GM12892 (cell line): ENCODE data around the gene TFPI2.

Source experiments
- POLR2A ChIP-seq: IDR thresholded peaks from 2 replicates; pipeline ENCODE4 v1.6.1; 2011; ENCODE audit warnings: low read depth, low read length, control low read depth
- POLR2AphosphoS5 ChIP-seq: IDR thresholded peaks from 2 replicates; pipeline ENCODE4 v1.6.1; 2011; ENCODE audit warnings: low read depth, low read length, control low read depth

DNA sequence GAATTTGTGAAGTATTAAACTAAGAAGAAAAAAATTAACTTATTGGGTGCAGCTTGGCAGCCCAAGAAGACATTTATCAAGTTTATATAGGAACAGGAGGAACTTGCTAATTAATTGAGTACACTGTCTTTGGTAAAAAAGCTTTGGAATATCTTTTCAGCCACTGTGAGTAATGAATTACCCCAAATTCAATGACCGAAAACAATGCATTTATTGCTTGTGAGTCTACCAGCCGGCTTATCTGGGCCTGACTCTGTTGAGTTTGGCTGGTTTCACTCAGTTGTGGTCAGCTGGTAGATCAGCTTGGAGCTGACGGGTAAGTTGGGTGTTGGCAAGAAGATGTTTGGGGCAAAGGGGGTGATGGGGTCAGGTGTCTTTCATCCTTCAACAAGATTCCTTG, 42.6 kb upstream of the TFPI2 start:
- TF ChIP-seq POLR2A (no peak), POLR2AphosphoS5 (no peak)
